ENCODE measurements around the gene IQCH. TPM values are rescaled to one million over a fixed set of nuclear protein-coding genes. Genes with fewer than 3 reads are reported as not detected.

Gene IQCH
- total and polyA plus RNA-seq, 2 of the 4 experiments (the other 2 are of a cell fraction) = 0.60 to 2.5 TPM

GRCh38 chr15:67534360-67534759 lies 279.8 kb downstream of the IQCH start:
- H3K27me3 ChIP-seq (ENCODE audit: control insufficient read depth, insufficient read depth, low read length) = no peaks in the 10 kb centered on the region
- CTCF ChIA-PET = interaction anchor here (1.0 kb wide), 1 partner anchor 12 kb away, joined by 3 read pairs; no protein-coding TSS in a partner anchor
- no peak overlapping the region for H3K18ac ChIP-seq (ENCODE audit: low read depth, low read length)
- dilution Hi-C loops (cut with HindIII; ENCODE audit: low sequenced_read_pairs, unreplicated experiment) = no loop called here
- H2BK15ac ChIP-seq (ENCODE audit: low read depth, low read length) = no peak overlapping the region
- no peaks in the 10 kb centered on the region for H4K20me1 ChIP-seq (ENCODE audit: insufficient read depth, low read length)
- in situ Hi-C loops (cut with MboI; ENCODE audit: low sequenced_read_pairs) = no loop called here
- no peak overlapping the region for H4K91ac ChIP-seq (ENCODE audit: insufficient read depth, low read depth, low read length)
- H2BK20ac ChIP-seq (ENCODE audit: low read depth, low read length) = no peak overlapping the region
- no peak overlapping the region for H2BK120ac ChIP-seq (ENCODE audit: low read depth, low read length)
- no peak overlapping the region for H3K4me2 ChIP-seq (ENCODE audit: low read depth, low read length)
- no peak overlapping the region for H3K9ac ChIP-seq (ENCODE audit: low read depth, low read length)
- H2AFZ ChIP-seq (replicated peaks; ENCODE audit: low read length, poor library complexity) = no peak overlapping the region
- DNase-seq = no peak
- H2AK5ac ChIP-seq (ENCODE audit: low read depth, low read length) = no peak overlapping the region
- no peaks in the 10 kb centered on the region for H3K79me1 ChIP-seq (ENCODE audit: low read depth in 1 of 2, low read length in 2 of 2)
- WGBS, 2 experiments (ENCODE audit: extremely low coverage in 2 of 2, insufficient read length in 1 of 2) = no CpG with 5 or more reads among the region's 1 CpG
- no peak overlapping the region for H3K27ac ChIP-seq (ENCODE audit: insufficient read depth, low read length)
- no peak overlapping the region for H3K14ac ChIP-seq (replicated peaks; ENCODE audit: low read depth, low read length)
- no peak overlapping the region for H2AK9ac ChIP-seq (replicated peaks; ENCODE audit: low read depth, low read length, poor library complexity)
- no peak overlapping the region for H3K56ac ChIP-seq (ENCODE audit: extremely low read depth, insufficient read depth, low read length)
- H3K4me1 ChIP-seq (ENCODE audit: control insufficient read depth, insufficient read depth, low read length) = peaks cover 2% of the 10 kb centered on the region; the same call in 1 of the 2 replicates
- ATAC-seq (ENCODE audit: low read depth) = no peak
- POLR2A ChIA-PET (ENCODE audit: unreplicated experiment) = no interaction called here
- no peak overlapping the region for H3K4me3 ChIP-seq (ENCODE audit: insufficient read depth, low read depth, low read length)
- no TSS peak for BruUV-seq (replicated peaks)
- H4K8ac ChIP-seq (ENCODE audit: low read depth in 2 of 2, low read length in 2 of 2) = no peak overlapping the region
- no peak overlapping the region for H3K4ac ChIP-seq (ENCODE audit: low read depth, low read length)
- no peaks in the 10 kb centered on the region for H3K36me3 ChIP-seq (ENCODE audit: control insufficient read depth, insufficient read depth, low read length)
- H3K9me3 ChIP-seq (ENCODE audit: control insufficient read depth, insufficient read depth, low read length) = no peaks in the 10 kb centered on the region
- no peak overlapping the region for H3K23ac ChIP-seq (ENCODE audit: low read depth, low read length)
- TF ChIP-seq USF2 (IDR thresholded peaks at IDR 0.05; ENCODE audit: low read depth, low read length) (no peak), BHLHE40 (IDR thresholded peaks at IDR 0.05; ENCODE audit: low read depth, low read length) (no peak), SMC3 (IDR thresholded peaks at IDR 0.05; ENCODE audit: low read depth, low read length) (no peak), MXI1 (IDR thresholded peaks at IDR 0.05; ENCODE audit: borderline replicate concordance, low read depth, low read length) (no peak), POLR2A (IDR thresholded peaks at IDR 0.05; ENCODE audit: low read depth, low read length) (no peak), FOS (IDR thresholded peaks at IDR 0.05; ENCODE audit: low read depth, low read length) (no peak), MAZ (IDR thresholded peaks at IDR 0.05; ENCODE audit: borderline replicate concordance, low read depth, low read length) (no peak)
- H2BK5ac ChIP-seq (ENCODE audit: low read depth, low read length, poor library complexity, severe bottlenecking) = no peak overlapping the region
- no peaks in the 10 kb centered on the region for H3K9me1 ChIP-seq (ENCODE audit: insufficient read depth, low read length)
- no peak overlapping the region for H4K5ac ChIP-seq (ENCODE audit: low read depth, low read length)
- intact Hi-C loops (cut with micrococcal nuclease) = no loop called here
